Measurements from ENCODE around the gene UVRAG. TPM values are rescaled to one million over a fixed set of nuclear protein-coding genes. Genes with fewer than 3 reads are reported as not detected.
"Not testable (repeated sequence)": the region's sequence is repeated elsewhere in the genome, so short reads cannot be mapped to it uniquely, and the experiment has no call there.

The UVRAG gene
- total and polyA plus RNA-seq, 2 experiments from 2014 or later, result 21.6 to 34.0 TPM

- Histone ChIP-seq H3K27me3 (no peaks in the 10 kb centered on the region), H3K27ac (peak overlapping the region; percentile 88), H3K4me3 (no peak overlapping the region), H3K36me3 (no peaks in the 10 kb centered on the region), H3K4me1 (ENCODE audit: low read depth) (peaks cover 28% of the 10 kb centered on the region), H3K9me3 (ENCODE audit: low read depth) (no peaks in the 10 kb centered on the region)
- TF ChIP-seq, protein P1, sequence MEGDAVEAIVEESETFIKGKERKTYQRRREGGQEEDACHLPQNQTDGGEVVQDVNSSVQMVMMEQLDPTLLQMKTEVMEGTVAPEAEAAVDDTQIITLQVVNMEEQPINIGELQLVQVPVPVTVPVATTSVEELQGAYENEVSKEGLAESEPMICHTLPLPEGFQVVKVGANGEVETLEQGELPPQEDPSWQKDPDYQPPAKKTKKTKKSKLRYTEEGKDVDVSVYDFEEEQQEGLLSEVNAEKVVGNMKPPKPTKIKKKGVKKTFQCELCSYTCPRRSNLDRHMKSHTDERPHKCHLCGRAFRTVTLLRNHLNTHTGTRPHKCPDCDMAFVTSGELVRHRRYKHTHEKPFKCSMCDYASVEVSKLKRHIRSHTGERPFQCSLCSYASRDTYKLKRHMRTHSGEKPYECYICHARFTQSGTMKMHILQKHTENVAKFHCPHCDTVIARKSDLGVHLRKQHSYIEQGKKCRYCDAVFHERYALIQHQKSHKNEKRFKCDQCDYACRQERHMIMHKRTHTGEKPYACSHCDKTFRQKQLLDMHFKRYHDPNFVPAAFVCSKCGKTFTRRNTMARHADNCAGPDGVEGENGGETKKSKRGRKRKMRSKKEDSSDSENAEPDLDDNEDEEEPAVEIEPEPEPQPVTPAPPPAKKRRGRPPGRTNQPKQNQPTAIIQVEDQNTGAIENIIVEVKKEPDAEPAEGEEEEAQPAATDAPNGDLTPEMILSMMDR (IDR thresholded peaks at IDR 0.05; ENCODE audit: low read depth, low read length), result no peak
- DNase-seq (ENCODE audit: low read depth in 1 of 2, low spot score in 1 of 2), result peak in 1 of 2 donors; percentile 54
These were observed 259.4 kb downstream of the UVRAG start for GRCh38 chr11:76074148-76075095.

DNA sequence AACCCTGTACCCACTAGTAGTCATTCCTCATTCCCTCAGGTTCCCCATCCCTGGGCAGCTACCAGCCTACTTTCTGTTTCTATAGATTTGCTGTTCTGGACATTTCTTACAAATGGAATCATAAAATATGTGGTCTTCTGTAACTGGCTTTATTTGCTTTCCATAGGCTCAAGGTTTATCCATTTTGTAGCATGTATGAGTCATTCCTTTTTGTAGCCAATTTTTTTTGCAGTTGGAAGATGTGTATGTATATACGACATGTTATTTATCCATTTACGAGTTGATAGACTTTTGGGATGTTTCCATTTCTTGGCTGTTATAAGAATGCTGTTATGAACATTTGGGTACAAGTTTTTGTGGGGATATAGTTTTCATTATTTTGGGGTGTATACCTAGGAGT lies 260.7 kb downstream of the UVRAG start:
- TF ChIP-seq, protein P1 (IDR thresholded peaks at IDR 0.05; ENCODE audit: low read depth, low read length), result no peak
- no peaks in the 10 kb centered on the region for H3K9me3 ChIP-seq (ENCODE audit: low read depth)
- H3K36me3 ChIP-seq, result no peaks in the 10 kb centered on the region
- H3K27me3 ChIP-seq, result no peaks in the 10 kb centered on the region
- no peak overlapping the region for H3K27ac ChIP-seq
- no peak for DNase-seq (ENCODE audit: low read depth in 1 of 2, low spot score in 1 of 2)
- H3K4me3 ChIP-seq, result no peak overlapping the region
- peaks cover 25% of the 10 kb centered on the region for H3K4me1 ChIP-seq (ENCODE audit: low read depth)

GRCh38 chr11:76076253-76076652 lies 261.2 kb downstream of the UVRAG start:
- H3K36me3 ChIP-seq; H3K9me3 ChIP-seq (ENCODE audit: low read depth); H3K27ac ChIP-seq; H3K4me3 ChIP-seq; DNase-seq (ENCODE audit: low read depth in 1 of 2, low spot score in 1 of 2); H3K27me3 ChIP-seq: not testable (repeated sequence)
- peaks cover 25% of the 10 kb centered on the region for H3K4me1 ChIP-seq (ENCODE audit: low read depth)

DNA sequence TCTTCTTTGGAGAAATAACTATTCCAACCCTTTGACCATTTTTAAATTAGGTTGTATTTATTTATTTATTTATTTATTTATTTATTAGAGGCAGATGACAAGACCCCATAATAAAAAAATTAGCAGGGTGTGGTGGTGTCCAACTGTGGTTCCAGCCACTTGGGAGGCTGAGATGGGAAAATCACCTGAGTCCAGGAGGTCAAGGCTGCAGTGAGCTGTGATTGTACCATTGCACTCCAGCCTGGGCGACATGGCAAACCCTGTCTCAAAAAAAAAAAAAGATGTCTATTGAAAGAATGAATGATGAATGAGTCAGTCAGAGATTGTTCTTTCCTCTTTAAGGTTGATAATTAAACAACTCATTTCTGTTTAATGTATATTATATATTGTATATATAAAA lies 261.7 kb downstream of the UVRAG start:
- no peak overlapping the region for H3K27ac ChIP-seq
- H3K4me3 ChIP-seq, result no peak overlapping the region
- H3K27me3 ChIP-seq, result no peaks in the 10 kb centered on the region
- H3K36me3 ChIP-seq, result no peaks in the 10 kb centered on the region
- DNase-seq (ENCODE audit: low read depth in 1 of 2, low spot score in 1 of 2), result no peak
- TF ChIP-seq, protein P1 (IDR thresholded peaks at IDR 0.05; ENCODE audit: low read depth, low read length), result no peak
- H3K4me1 ChIP-seq (ENCODE audit: low read depth), result peaks cover 25% of the 10 kb centered on the region
- H3K9me3 ChIP-seq (ENCODE audit: low read depth), result no peaks in the 10 kb centered on the region

DNA sequence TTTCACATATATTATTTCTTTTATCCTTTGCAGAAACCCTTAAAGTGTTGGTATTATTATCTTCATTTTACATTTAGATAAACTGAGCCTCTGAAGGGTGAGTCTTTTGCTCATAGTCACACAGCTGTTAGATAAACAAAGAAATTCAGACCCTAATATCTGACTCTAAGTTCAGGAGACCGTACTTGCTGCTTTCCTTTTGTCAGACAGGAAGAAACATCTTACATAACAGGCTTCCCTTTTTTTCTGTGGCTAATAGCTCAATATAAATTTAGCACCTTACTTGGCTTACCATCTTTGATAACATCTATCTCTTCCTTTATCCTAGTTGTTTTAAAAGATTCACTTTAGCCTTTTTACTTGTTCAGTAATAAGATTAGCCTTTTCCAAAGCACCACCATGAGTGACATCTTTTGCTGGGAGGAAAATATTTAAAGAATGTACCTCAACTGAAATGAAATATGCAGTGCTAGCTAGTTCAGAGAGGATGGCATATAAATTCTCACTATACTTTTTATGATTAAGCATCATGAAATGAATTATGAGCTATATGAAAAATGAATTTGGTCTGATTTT lies 262.7 kb downstream of the UVRAG start:
- H3K9me3 ChIP-seq (ENCODE audit: low read depth), result no peaks in the 10 kb centered on the region
- H3K27ac ChIP-seq, result no peak overlapping the region
- H3K27me3 ChIP-seq, result no peaks in the 10 kb centered on the region
- TF ChIP-seq, protein P1 (IDR thresholded peaks at IDR 0.05; ENCODE audit: low read depth, low read length), result no peak
- no peak overlapping the region for H3K4me3 ChIP-seq
- no peaks in the 10 kb centered on the region for H3K36me3 ChIP-seq
- H3K4me1 ChIP-seq (ENCODE audit: low read depth), result peaks cover 25% of the 10 kb centered on the region
- no peak for DNase-seq (ENCODE audit: low read depth in 1 of 2, low spot score in 1 of 2)

DNA sequence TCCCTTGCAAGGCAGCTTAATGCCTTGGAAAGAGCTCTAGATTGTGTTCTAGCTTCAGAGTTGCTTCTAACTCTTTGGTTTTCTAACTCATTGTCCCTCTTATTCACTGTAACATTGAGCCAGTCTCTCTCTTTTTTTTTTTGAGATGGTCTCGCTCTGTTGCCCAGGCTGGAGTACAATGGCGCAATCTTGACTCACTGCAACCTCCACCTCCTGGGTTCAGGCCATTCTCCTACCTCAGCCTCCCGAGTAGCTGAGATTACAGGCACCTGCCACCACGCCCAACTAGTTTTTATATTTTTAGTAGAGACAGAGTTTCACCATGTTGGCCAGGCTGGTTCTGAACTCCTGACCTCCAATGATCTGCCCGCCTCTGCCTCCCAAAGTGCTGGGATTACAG lies 266.1 kb downstream of the UVRAG start:
- H3K9me3 ChIP-seq (ENCODE audit: low read depth); H3K4me3 ChIP-seq; H3K36me3 ChIP-seq; H3K27ac ChIP-seq; H3K27me3 ChIP-seq; DNase-seq (ENCODE audit: low read depth in 1 of 2, low spot score in 1 of 2): not testable (repeated sequence)
- peaks cover 28% of the 10 kb centered on the region for H3K4me1 ChIP-seq (ENCODE audit: low read depth)

Measured in cardiac muscle cell (in vitro differentiated cells and primary cell).